ENCODE results near the gene RPL37. TPM values are rescaled to one million over a fixed set of nuclear protein-coding genes. Genes with fewer than 3 reads are reported as not detected.
"Not testable (repeated sequence)": the region's sequence is repeated elsewhere in the genome, so short reads cannot be mapped to it uniquely, and the experiment has no call there.

RPL37 gene
- total and polyA plus RNA-seq, 4 donors = 881 to 2,683 (median 1,270) TPM

DNA sequence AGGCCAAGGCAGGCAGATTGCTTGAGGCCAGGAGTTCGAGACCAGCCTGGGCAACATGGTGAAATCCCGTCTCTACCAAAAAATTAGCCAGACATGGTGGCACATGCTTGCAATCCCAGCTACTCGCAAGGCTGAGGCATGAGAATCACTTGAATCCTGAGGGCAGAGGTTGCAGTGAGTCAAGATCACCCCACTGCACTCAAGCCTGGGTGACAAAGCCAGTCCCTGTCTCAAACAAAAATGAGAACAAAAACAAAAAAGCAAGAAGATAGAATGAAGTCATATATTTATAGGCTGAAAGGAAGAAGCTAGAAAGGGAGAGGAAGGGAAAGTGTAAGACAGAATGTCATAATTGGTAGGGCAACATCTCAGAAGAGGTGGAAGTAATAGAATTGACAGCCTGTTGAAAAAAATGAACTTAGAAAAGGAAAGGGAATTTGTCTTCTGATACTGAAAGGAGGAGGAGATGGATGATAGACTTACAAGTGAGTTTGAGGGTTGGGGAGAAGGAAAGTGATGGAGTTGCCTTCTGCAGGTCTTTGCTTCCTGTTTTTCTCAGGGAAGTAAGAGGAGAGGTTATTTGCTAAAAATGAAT, 38.4 kb upstream of the RPL37 start:
- Histone ChIP-seq H3K4me3 (no peak overlapping the region), H3K9ac (ENCODE audit: insufficient read depth in 1 of 2, low read length in 2 of 2) (no peak overlapping the region), H3K27ac (ENCODE audit: low read depth in 1 of 2, low read length in 1 of 2) (no peak overlapping the region), H3K27me3 (ENCODE audit: control insufficient read depth in 3 of 3, insufficient read depth in 3 of 3, low read length in 2 of 3) (no peaks in the 10 kb centered on the region), H3K4me1 (ENCODE audit: control insufficient read depth in 5 of 5, insufficient read depth in 5 of 5, low read length in 5 of 5) (no peaks in the 10 kb centered on the region), H3K9me3 (ENCODE audit: control insufficient read depth in 4 of 4, insufficient read depth in 3 of 4, low read length in 3 of 4) (no peaks in the 10 kb centered on the region), H3K36me3 (ENCODE audit: control insufficient read depth in 4 of 4, insufficient read depth in 4 of 4, low read length in 4 of 4) (no peaks in the 10 kb centered on the region)
- TF ChIP-seq, protein P1, sequence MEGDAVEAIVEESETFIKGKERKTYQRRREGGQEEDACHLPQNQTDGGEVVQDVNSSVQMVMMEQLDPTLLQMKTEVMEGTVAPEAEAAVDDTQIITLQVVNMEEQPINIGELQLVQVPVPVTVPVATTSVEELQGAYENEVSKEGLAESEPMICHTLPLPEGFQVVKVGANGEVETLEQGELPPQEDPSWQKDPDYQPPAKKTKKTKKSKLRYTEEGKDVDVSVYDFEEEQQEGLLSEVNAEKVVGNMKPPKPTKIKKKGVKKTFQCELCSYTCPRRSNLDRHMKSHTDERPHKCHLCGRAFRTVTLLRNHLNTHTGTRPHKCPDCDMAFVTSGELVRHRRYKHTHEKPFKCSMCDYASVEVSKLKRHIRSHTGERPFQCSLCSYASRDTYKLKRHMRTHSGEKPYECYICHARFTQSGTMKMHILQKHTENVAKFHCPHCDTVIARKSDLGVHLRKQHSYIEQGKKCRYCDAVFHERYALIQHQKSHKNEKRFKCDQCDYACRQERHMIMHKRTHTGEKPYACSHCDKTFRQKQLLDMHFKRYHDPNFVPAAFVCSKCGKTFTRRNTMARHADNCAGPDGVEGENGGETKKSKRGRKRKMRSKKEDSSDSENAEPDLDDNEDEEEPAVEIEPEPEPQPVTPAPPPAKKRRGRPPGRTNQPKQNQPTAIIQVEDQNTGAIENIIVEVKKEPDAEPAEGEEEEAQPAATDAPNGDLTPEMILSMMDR (IDR thresholded peaks at IDR 0.05; ENCODE audit: control extremely low read depth, extremely low read depth) = no peak
- no peak for DNase-seq
- no peak for ATAC-seq (ENCODE audit: insufficient read depth, low FRiP score)
- 94 to 97% methylated on average over 3 of the region's 3 CpGs for WGBS, 2 donors

DNA sequence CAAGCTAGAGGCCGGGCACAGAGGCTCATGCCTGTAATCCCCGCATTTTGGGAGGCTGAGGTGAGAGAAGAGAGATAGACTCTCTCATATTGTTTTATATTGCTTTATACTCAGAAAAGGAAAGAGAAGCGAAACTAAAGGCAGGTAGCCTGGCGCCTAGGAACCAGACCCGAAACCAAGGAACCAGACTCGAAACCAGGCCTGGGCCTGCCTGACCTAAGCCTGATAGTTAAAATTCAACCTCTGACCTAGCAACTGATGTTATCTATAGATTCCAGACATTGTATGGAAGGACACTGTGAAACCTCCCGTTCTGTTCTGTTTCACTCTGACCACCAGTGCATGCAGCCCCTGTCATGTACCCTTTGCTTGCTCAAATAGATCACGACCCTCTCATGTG, 37.2 kb upstream of the RPL37 start:
- H3K9ac ChIP-seq (ENCODE audit: insufficient read depth in 1 of 2, low read length in 2 of 2); ATAC-seq (ENCODE audit: insufficient read depth, low FRiP score); DNase-seq; H3K4me3 ChIP-seq; H3K27ac ChIP-seq (ENCODE audit: low read depth in 1 of 2, low read length in 1 of 2); H3K9me3 ChIP-seq (ENCODE audit: control insufficient read depth in 4 of 4, insufficient read depth in 3 of 4, low read length in 3 of 4); H3K27me3 ChIP-seq (ENCODE audit: control insufficient read depth in 3 of 3, insufficient read depth in 3 of 3, low read length in 2 of 3); H3K4me1 ChIP-seq (ENCODE audit: control insufficient read depth in 5 of 5, insufficient read depth in 5 of 5, low read length in 5 of 5); H3K36me3 ChIP-seq (ENCODE audit: control insufficient read depth in 4 of 4, insufficient read depth in 4 of 4, low read length in 4 of 4): not testable (repeated sequence)
- 93 to 96% methylated on average over 8 of the region's 8 CpGs for WGBS, 2 donors

DNA sequence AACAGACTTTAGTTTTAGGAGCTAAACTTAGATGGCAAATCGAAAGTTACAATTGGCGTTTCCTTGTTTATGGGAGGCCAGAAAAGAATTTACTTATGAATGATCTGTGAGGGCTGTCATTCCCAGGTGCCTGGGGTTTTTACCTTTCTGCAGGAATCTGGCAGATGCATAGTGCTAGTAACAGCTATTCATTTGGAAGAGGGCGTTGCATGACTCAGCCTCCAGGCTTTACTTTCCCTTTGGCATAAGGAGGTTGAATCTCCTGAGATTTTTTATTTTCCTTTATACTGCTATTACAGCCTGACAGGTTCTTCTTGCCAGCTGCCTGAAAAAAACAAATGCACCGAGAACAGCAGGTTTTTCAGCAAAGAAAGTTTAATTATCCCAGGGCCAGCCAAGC, 36.2 kb upstream of the RPL37 start:
- H3K4me3 ChIP-seq = no peak overlapping the region

DNA sequence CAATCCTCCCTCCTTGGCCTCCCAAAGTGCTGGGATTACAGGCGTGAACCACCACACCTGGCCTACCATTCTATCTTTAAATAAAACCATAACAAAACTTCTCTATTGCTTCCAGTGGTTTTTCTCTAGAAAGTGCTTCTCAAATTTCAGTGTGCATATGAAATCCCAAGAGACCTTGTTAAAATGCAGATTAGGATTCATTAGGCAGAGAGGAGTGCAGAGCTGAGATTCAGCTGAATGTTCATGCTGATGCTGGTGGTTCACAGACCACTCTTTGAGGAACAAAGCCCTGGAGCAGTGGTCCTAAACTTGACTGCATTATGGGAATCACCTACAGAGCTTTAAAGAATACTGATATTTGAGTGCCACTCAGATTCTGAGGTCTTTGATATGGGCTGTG, 34.4 kb upstream of the RPL37 start:
- 95 to 100% methylated on average over 1 of the region's 1 CpG for WGBS, 2 donors
- DNase-seq = no peak
- no peak for ATAC-seq (ENCODE audit: insufficient read depth, low FRiP score)

More for the DNA sequence above, 36.2 kb upstream of the RPL37 start:
- Histone ChIP-seq H3K4me1 (ENCODE audit: control insufficient read depth in 5 of 5, insufficient read depth in 5 of 5, low read length in 5 of 5) (no peaks in the 10 kb centered on the region), H3K27ac (ENCODE audit: low read depth in 1 of 2, low read length in 1 of 2) (no peak overlapping the region), H3K27me3 (ENCODE audit: control insufficient read depth in 3 of 3, insufficient read depth in 3 of 3, low read length in 2 of 3) (no peaks in the 10 kb centered on the region), H3K9me3 (ENCODE audit: control insufficient read depth in 4 of 4, insufficient read depth in 3 of 4, low read length in 3 of 4) (peaks cover 0 to 2% (median 0%) of the 10 kb centered on the region in 4 donors), H3K9ac (ENCODE audit: insufficient read depth in 1 of 2, low read length in 2 of 2) (no peak overlapping the region), H3K36me3 (ENCODE audit: control insufficient read depth in 4 of 4, insufficient read depth in 4 of 4, low read length in 4 of 4) (no peaks in the 10 kb centered on the region)
- TF ChIP-seq, protein P1 (IDR thresholded peaks at IDR 0.05; ENCODE audit: control extremely low read depth, extremely low read depth) = no peak
- no peak for ATAC-seq (ENCODE audit: insufficient read depth, low FRiP score)
- DNase-seq = no peak
- 78 to 88% methylated on average over 4 of the region's 4 CpGs for WGBS, 2 donors

More for the DNA sequence above, 34.4 kb upstream of the RPL37 start:
- Histone ChIP-seq H3K36me3 (ENCODE audit: control insufficient read depth in 4 of 4, insufficient read depth in 4 of 4, low read length in 4 of 4) (no peaks in the 10 kb centered on the region), H3K27me3 (ENCODE audit: control insufficient read depth in 3 of 3, insufficient read depth in 3 of 3, low read length in 2 of 3) (no peaks in the 10 kb centered on the region), H3K9me3 (ENCODE audit: control insufficient read depth in 4 of 4, insufficient read depth in 3 of 4, low read length in 3 of 4) (peaks cover 0 to 2% (median 0%) of the 10 kb centered on the region in 4 donors), H3K4me1 (ENCODE audit: control insufficient read depth in 5 of 5, insufficient read depth in 5 of 5, low read length in 5 of 5) (no peaks in the 10 kb centered on the region), H3K4me3 (no peak overlapping the region), H3K9ac (ENCODE audit: insufficient read depth in 1 of 2, low read length in 2 of 2) (no peak overlapping the region), H3K27ac (ENCODE audit: low read depth in 1 of 2, low read length in 1 of 2) (no peak overlapping the region)
- TF ChIP-seq, protein P1 (IDR thresholded peaks at IDR 0.05; ENCODE audit: control extremely low read depth, extremely low read depth) = no peak
